Breast epithelium (tissue), 4 donors: Measurements from ENCODE around the gene RCSD1. TPM values are rescaled to one million over a fixed set of nuclear protein-coding genes. Genes with fewer than 3 reads are reported as not detected.

ENCODE experiments used
- DNase-seq, 2 donors: peaks; one replicate each; pipeline ENCODE4 v3.0.0-alpha.2; 2019; ENCODE audit warnings: low spot score in 2 of 2
- H3K27ac ChIP-seq, 2 donors: fragments of 200-600 bp; sonication (generic) in 1 of 2; one replicate each; pipeline ENCODE4 v1.5.1; 2016 to 2019; ENCODE audit warnings: mild to moderate bottlenecking in 1 of 2
- H3K27me3 ChIP-seq, 2 donors: fragments of 200-600 bp; sonication (generic) in 1 of 2; one replicate each; pipeline versions ENCODE4 v1.5.1 to v1.6.0; 2017 to 2019; ENCODE audit warnings: control low read depth in 1 of 2, mild to moderate bottlenecking in 1 of 2
- H3K36me3 ChIP-seq: fragments of 200-600 bp; one replicate; pipeline ENCODE4 v1.5.1; 2019
- H3K4me1 ChIP-seq, 2 donors: fragments of 200-600 bp; sonication (generic); one replicate each; pipeline ENCODE4 v1.5.1; 2016 to 2019; ENCODE audit warnings: control low read depth in 1 of 2
- H3K4me3 ChIP-seq, 3 donors: fragments of 200-600 bp; sonication (generic); 1 replicate in 2 of 3; 2 replicates in 1 of 3; pipeline ENCODE4 v1.5.1; 2016 to 2019; ENCODE audit warnings: mild to moderate bottlenecking in 3 of 3, moderate library complexity in 2 of 3
- H3K9me3 ChIP-seq, 2 donors: fragments of 200-600 bp; sonication (generic) in 1 of 2; one replicate each; pipeline ENCODE4 v1.5.1; 2016 to 2019; ENCODE audit warnings: control low read depth in 1 of 2
- CTCF ChIP-seq, 3 donors: fragments of 450-650 bp; IDR thresholded peaks; one replicate each; pipeline ENCODE4 v1.5.1; 2016 to 2017; ENCODE audit warnings: antibody characterized with exemption in 3 of 3, mild to moderate bottlenecking in 3 of 3, moderate library complexity in 3 of 3
- POLR2A ChIP-seq: fragments of 450-650 bp; IDR thresholded peaks from one replicate; pipeline ENCODE4 v1.6.1; 2016; ENCODE audit warnings: antibody characterized with exemption, mild to moderate bottlenecking, moderate library complexity
- POLR2AphosphoS5 ChIP-seq, 3 donors: sonication (generic); formaldehyde crosslinking; IDR thresholded peaks; one replicate each; pipeline ENCODE4 v1.6.1; 2017; ENCODE audit warnings: antibody characterized with exemption in 3 of 3
- intact Hi-C: fragments of 100-400 bp; cut with DNase I; formaldehyde crosslinking; loops from one replicate; pipeline ENCODE4 v1.15.1; 2023; ENCODE audit warnings: low total_unique reads
- total RNA-seq, 3 donors: library from RNA; depleted of rRNA; stranded (reverse); fragments of >200 nt; gene quantifications; one replicate each; pipeline ENCODE4 v1.1.0, GENCODE V29; 2016

RCSD1 gene
- total RNA-seq, 3 donors from 2014 or later, result 11.5 to 29.0 (median 12.0) TPM

GRCh38 chr1:167654975-167655575 lies 25.0 kb downstream of the RCSD1 start:
- H3K36me3 ChIP-seq, result no peaks in the 10 kb centered on the region
- DNase-seq, result no peak
- no peaks in the 10 kb centered on the region for H3K9me3 ChIP-seq
- no peaks in the 10 kb centered on the region for H3K27me3 ChIP-seq
- no peak overlapping the region for H3K4me3 ChIP-seq
- no peak for TF ChIP-seq POLR2AphosphoS5 (IDR thresholded peaks at IDR 0.05)
- TF ChIP-seq POLR2A, result no peak
- TF ChIP-seq CTCF (IDR thresholded peaks at IDR 0.05), result no peak
- H3K4me1 ChIP-seq, result peaks cover 0 to 3% of the 10 kb centered on the region in 2 donors
- intact Hi-C loops, result no loop called here
- peak overlapping the region in 1 of 2 donors; percentile 38 for H3K27ac ChIP-seq

DNA sequence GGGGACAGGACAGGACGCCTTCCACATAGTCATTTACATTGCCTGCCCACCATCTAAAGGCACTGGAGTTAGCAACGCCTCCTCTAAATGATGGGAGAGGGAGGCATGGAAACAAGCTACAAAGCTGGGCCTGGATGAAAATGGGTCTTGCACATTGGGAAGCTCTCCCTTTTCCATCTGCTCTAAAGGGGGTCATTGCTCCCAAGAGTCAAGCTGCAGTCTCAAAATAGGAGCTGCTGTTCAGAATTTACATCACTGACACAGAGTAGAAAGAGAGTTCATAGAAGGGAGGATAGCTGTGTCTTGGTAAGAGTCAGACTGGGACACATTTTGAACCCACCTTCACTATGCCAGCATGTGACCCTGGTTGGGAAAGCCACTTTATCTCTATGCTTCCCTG lies 26.6 kb downstream of the RCSD1 start:
- H3K4me1 ChIP-seq, result no peaks in the 10 kb centered on the region
- no peaks in the 10 kb centered on the region for H3K9me3 ChIP-seq
- no peaks in the 10 kb centered on the region for H3K27me3 ChIP-seq
- TF ChIP-seq POLR2AphosphoS5 (IDR thresholded peaks at IDR 0.05) (no peak), CTCF (IDR thresholded peaks at IDR 0.05) (no peak), POLR2A (no peak)
- no peaks in the 10 kb centered on the region for H3K36me3 ChIP-seq
- intact Hi-C loops, result no loop called here
- H3K4me3 ChIP-seq, result no peak overlapping the region
- H3K27ac ChIP-seq, result no peak overlapping the region
- no peak for DNase-seq

DNA sequence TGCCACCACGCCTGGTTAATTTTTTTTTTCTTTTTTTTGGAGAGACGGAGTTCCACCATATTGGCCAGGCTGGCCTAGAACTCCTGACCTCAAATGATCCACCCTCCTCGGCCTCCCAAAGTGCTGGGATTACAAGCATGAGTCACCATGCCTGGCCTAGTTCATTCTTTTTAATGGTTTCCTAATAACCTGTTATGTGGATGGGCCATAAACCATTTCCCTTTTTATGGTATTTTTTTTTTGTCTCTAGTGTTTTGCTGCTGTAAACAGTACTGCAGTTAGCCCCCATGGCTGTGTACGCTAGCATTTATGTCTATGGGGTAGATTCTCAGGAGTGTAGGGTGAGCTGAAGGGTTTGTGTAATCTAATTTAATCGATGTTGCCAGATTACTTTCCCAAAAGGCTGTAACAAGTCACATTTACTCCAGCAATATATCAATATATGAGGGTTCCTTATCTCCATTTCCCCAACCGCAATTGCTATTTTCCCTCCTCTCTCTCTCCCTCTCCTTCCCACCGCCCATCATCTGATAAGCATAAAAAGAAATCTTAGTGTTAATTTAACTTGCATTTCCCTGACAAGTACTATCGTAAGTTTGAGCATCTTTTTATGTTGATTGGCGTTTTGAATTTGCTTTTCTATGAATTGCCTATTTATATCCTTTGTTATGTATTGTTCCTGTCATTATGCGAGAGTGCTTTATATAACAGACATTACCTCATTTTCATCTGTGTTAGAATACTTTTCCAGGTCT lies 28.7 kb downstream of the RCSD1 start:
- TF ChIP-seq CTCF (IDR thresholded peaks at IDR 0.05) (no peak), POLR2A (no peak), POLR2AphosphoS5 (IDR thresholded peaks at IDR 0.05) (no peak)
- peaks cover 0 to 4% of the 10 kb centered on the region in 2 donors for H3K4me1 ChIP-seq
- no peak overlapping the region for H3K4me3 ChIP-seq
- no peaks in the 10 kb centered on the region for H3K9me3 ChIP-seq
- H3K27me3 ChIP-seq, result no peaks in the 10 kb centered on the region
- no peak overlapping the region for H3K27ac ChIP-seq
- no peak for DNase-seq
- intact Hi-C loops, result no loop called here
- H3K36me3 ChIP-seq, result no peaks in the 10 kb centered on the region

DNA sequence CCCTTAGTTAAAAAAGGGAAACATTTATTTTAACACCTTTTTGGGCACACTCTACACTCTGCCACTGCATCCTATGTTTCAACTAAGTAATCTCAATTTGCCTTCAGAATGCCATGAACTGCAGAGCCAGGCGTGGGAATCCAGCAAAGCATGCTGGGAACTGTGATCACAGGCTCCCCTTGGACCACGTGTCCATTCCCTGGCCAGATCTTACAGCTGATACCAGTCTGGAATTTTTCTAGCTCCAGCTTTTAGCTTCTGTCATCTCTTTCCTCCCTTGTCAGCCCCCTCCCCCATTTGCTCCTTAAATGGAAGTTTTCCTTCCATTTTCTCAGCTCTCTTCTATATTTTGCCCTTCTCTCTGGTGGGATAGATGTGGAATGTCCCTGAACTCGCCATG lies 29.4 kb downstream of the RCSD1 start:
- intact Hi-C loops, result no loop called here
- H3K27ac ChIP-seq, result peak overlapping the region in 1 of 2 donors; percentile 7
- no peaks in the 10 kb centered on the region for H3K27me3 ChIP-seq
- H3K36me3 ChIP-seq, result no peaks in the 10 kb centered on the region
- TF ChIP-seq CTCF (IDR thresholded peaks at IDR 0.05) (no peak), POLR2AphosphoS5 (IDR thresholded peaks at IDR 0.05) (no peak), POLR2A (no peak)
- no peaks in the 10 kb centered on the region for H3K9me3 ChIP-seq
- DNase-seq, result no peak
- H3K4me3 ChIP-seq, result no peak overlapping the region
- H3K4me1 ChIP-seq, result peaks cover 0 to 4% of the 10 kb centered on the region in 2 donors

DNA sequence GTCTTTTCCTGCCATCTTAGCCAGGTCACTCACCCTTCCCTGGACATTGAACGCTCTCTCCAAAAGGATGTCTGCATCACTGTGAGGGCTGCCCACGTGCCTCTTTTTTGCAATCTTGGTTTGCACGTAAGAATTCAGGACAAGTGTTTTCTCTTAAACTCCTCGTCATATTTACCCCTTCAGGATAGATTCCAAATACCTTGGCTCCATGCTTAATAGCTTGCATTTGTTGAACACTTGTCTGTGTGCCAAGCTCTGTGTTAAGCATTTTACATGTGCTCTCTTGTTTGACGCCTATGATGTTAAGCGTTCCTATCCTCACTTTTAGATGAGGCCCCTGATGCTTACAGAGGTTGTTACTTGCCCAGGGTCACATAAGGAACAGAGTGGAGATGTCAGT lies 29.8 kb downstream of the RCSD1 start:
- Histone ChIP-seq H3K27ac (peak overlapping the region; percentile 7 to 58), H3K4me1 (peaks cover 0 to 4% of the 10 kb centered on the region in 2 donors), H3K27me3 (no peaks in the 10 kb centered on the region), H3K36me3 (no peaks in the 10 kb centered on the region), H3K4me3 (no peak overlapping the region), H3K9me3 (no peaks in the 10 kb centered on the region)
- intact Hi-C loops, result no loop called here
- DNase-seq, result no peak
- TF ChIP-seq POLR2A (no peak), CTCF (IDR thresholded peaks at IDR 0.05) (no peak), POLR2AphosphoS5 (IDR thresholded peaks at IDR 0.05) (no peak)
